PFSK-1 (cell line): ENCODE measurements around the gene BCOR.

ENCODE experiments used
- REST ChIP-seq, 2 experiments: IDR thresholded peaks; 2 replicates each; pipeline versions ENCODE4 v1.6.1 to v1.8.0; 2011 to 2012; ENCODE audit warnings: low read depth in 2 of 2, low read length in 2 of 2, control low read depth in 1 of 2, inconsistent platforms in 1 of 2, mild to moderate bottlenecking in 1 of 2, moderate library complexity in 1 of 2; ENCODE audit not compliant: insufficient read depth in 1 of 2
- TAF1 ChIP-seq: IDR thresholded peaks from 2 replicates; pipeline ENCODE4 v1.6.1; 2012; ENCODE audit warnings: low read length, control low read depth, borderline replicate concordance; ENCODE audit not compliant: insufficient read depth

- TF ChIP-seq TAF1 (no peak), REST (IDR thresholded peaks at IDR 0.05; ENCODE audit: insufficient read depth in 1 of 2, low read depth in 2 of 2, low read length in 2 of 2) (no peak)
Observed at GRCh38 chrX:40130207-40130606, 32.4 kb upstream of the BCOR start.
